Tibial nerve (tissue), 4 donors: ENCODE data around the gene CNPY3.

Experiments used
- EP300 ChIP-seq, 2 donors: sonication (generic); formaldehyde crosslinking; IDR thresholded peaks; one replicate each; pipeline ENCODE4 v1.6.1; 2017; ENCODE audit warnings: antibody characterized with exemption in 2 of 2, mild to moderate bottlenecking in 1 of 2
- TF ChIP-seq, protein P1 (sequence below), 5 experiments: fragments of 200-600 bp in 3 of 5; fragments of 450-650 bp in 2 of 5; sonication (generic) in 3 of 5; IDR thresholded peaks; one replicate each; pipeline ENCODE4 v1.5.1; 2016 to 2019; ENCODE audit warnings: antibody characterized with exemption in 5 of 5, mild to moderate bottlenecking in 3 of 5, moderate library complexity in 2 of 5

DNA sequence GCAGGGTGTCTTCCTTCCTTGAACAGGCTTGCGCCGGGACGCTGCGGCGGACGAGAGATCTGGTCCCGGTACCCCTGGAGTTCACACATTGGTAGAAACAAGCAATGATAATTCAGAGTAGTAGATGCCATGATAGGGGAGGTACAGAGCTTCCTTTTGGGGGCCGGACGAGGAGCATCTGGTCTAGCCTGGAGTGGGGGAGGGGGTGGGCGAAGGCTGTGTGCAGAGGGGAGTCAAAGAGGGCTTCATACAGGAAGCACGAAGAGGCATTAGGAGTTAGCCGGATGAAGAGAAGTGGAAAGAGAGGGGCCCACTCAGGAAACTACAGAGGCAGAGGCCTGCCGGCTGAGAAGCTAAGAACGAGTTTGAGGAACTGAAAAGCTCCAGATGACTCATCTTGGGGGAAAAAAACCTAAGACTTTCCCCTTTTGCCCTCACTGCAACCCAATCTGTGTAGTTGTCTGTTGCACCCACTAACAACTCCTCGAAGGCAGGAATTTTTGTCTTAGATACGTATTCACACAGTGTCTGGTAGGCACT lies 611 bp downstream of the CNPY3 start:
- TF ChIP-seq, protein P1, sequence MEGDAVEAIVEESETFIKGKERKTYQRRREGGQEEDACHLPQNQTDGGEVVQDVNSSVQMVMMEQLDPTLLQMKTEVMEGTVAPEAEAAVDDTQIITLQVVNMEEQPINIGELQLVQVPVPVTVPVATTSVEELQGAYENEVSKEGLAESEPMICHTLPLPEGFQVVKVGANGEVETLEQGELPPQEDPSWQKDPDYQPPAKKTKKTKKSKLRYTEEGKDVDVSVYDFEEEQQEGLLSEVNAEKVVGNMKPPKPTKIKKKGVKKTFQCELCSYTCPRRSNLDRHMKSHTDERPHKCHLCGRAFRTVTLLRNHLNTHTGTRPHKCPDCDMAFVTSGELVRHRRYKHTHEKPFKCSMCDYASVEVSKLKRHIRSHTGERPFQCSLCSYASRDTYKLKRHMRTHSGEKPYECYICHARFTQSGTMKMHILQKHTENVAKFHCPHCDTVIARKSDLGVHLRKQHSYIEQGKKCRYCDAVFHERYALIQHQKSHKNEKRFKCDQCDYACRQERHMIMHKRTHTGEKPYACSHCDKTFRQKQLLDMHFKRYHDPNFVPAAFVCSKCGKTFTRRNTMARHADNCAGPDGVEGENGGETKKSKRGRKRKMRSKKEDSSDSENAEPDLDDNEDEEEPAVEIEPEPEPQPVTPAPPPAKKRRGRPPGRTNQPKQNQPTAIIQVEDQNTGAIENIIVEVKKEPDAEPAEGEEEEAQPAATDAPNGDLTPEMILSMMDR (IDR thresholded peaks at IDR 0.05) = no peak
- no peak for TF ChIP-seq EP300 (IDR thresholded peaks at IDR 0.05)
